Panc1 (cell line): Measurements from ENCODE around the gene ITGBL1. TPM values are rescaled to one million over a fixed set of nuclear protein-coding genes. Genes with fewer than 3 reads are reported as not detected.
A peak's percentile ranks its signal among the peaks of the same experiment; 100 is the strongest.

ENCODE experiments used
- ATAC-seq: fragments of 200-7000 bp; cut with Tn5 transposase; 2 replicates; pipeline ENCODE4 v1.9.1; 2020; ENCODE audit warnings: mild to moderate bottlenecking, moderate library complexity
- BruUV-seq: library from RNA; stranded (reverse); fragments of 400-500 nt; replicated peaks from 2 replicates; lab custom pipeline; 2021; lab: Mats Ljungman, UMichigan
- CTCF ChIA-PET: fragments of 300-600 bp; sonication (Branson Sonifier 250); formaldehyde crosslinking; loops from one replicate; lab custom pipeline; 2022; ENCODE audit warnings: antibody characterized with exemption; lab: Charles Lee
- POLR2A ChIA-PET: fragments of 300-600 bp; sonication (Branson Sonifier 250); formaldehyde crosslinking; loops from one replicate; lab custom pipeline; 2022; ENCODE audit warnings: antibody characterized with exemption; lab: Charles Lee
- DNase-seq: peaks from one replicate; pipeline ENCODE4 v3.0.0-alpha.2; 2010; ENCODE audit warnings: low read depth, low spot score
- H3K27ac ChIP-seq: 2 replicates; pipeline ENCODE4 v1.5.1; 2011; ENCODE audit warnings: mild to moderate bottlenecking, low read length, inconsistent platforms
- H3K27me3 ChIP-seq: fragments of 200-500 bp; sonication (Bioruptor generic); 2 replicates; pipeline ENCODE4 v1.6.0; 2014; ENCODE audit warnings: low read length, inconsistent platforms; ENCODE audit not compliant: control insufficient read depth, insufficient read depth
- H3K36me3 ChIP-seq: fragments of 200-500 bp; sonication (Bioruptor generic); 2 replicates; pipeline ENCODE4 v1.5.1; 2014; ENCODE audit warnings: inconsistent platforms, mild to moderate bottlenecking, low read length, moderate library complexity; ENCODE audit not compliant: control insufficient read depth, insufficient read depth
- H3K4me1 ChIP-seq: 2 replicates; pipeline ENCODE4 v1.5.1; 2011; ENCODE audit warnings: inconsistent platforms, mild to moderate bottlenecking, low read length, moderate library complexity; ENCODE audit not compliant: control insufficient read depth, insufficient read depth
- H3K4me3 ChIP-seq, 2 experiments: 2 replicates each; pipeline ENCODE4 v1.5.1; 2011 to 2012; ENCODE audit warnings: low read depth in 2 of 2, low read length in 2 of 2, mild to moderate bottlenecking in 2 of 2, inconsistent platforms in 1 of 2, moderate library complexity in 1 of 2
- H3K9me3 ChIP-seq: fragments of 200-500 bp; sonication (Bioruptor generic); 2 replicates; pipeline ENCODE4 v1.5.1; 2014; ENCODE audit warnings: low read depth, mild to moderate bottlenecking, inconsistent platforms, low read length, moderate library complexity; ENCODE audit not compliant: control insufficient read depth, insufficient read depth
- CTCF ChIP-seq: fragments of 450-650 bp; IDR thresholded peaks from 2 replicates; pipeline ENCODE4 v1.5.1; 2017; ENCODE audit warnings: mild to moderate bottlenecking
- POLR2AphosphoS5 ChIP-seq: IDR thresholded peaks from 2 replicates; pipeline ENCODE4 v1.6.1; 2012; ENCODE audit warnings: mild to moderate bottlenecking, low read depth, low read length, moderate library complexity
- REST ChIP-seq, 2 experiments: IDR thresholded peaks; 2 replicates each; pipeline ENCODE4 v1.6.1; 2011 to 2012; ENCODE audit warnings: low read depth in 2 of 2, control low read depth in 1 of 2, low read length in 1 of 2, mild to moderate bottlenecking in 1 of 2, moderate library complexity in 1 of 2; ENCODE audit not compliant: insufficient read depth in 1 of 2
- SIN3A ChIP-seq: IDR thresholded peaks from 2 replicates; pipeline ENCODE4 v1.6.1; 2012; ENCODE audit warnings: low read depth, mild to moderate bottlenecking, low read length, moderate library complexity, borderline replicate concordance; ENCODE audit not compliant: insufficient read depth
- TCF7L2 ChIP-seq: IDR thresholded peaks from 2 replicates; pipeline ENCODE4 v1.6.1; 2011; ENCODE audit warnings: mild to moderate bottlenecking, low read depth, low read length, inconsistent platforms
- in situ Hi-C: cut with HindIII; loops from 2 replicates; pipeline ENCODE4 v1.10.0; 2016; ENCODE audit warnings: low sequenced_read_pairs, low pct_unique_long_range_greater_than_20kb
- intact Hi-C: fragments of 100-400 bp; cut with micrococcal nuclease; formaldehyde crosslinking; loops from one replicate; pipeline ENCODE4 v1.10.0; 2022; ENCODE audit not compliant: unreplicated experiment
- total RNA-seq: library from RNA; stranded (reverse); gene quantifications from one replicate; pipeline ENCODE4 v1.2.1, GENCODE V29; 2021; ENCODE audit not compliant: unreplicated experiment

ITGBL1 gene
- total RNA-seq, 1 experiment from 2014 or later, result 14.3 TPM

- intact Hi-C loops (loop anchor here (5.0 kb wide), 1 partner anchor 307 kb away; no protein-coding TSS in a partner anchor), in situ Hi-C loops (no loop called here)
- no peaks in the 10 kb centered on the region for H3K9me3 ChIP-seq
- H3K4me1 ChIP-seq, result peaks cover 32% of the 10 kb centered on the region
- H3K27me3 ChIP-seq, result no peaks in the 10 kb centered on the region
- TSS peak; percentile 71 for BruUV-seq
- ChIA-PET POLR2A (no interaction called here), CTCF (interaction anchor here (0.7 kb wide), 2 partner anchors 79 to 482 kb away, joined by 3 to 6 read pairs; no protein-coding TSS in a partner anchor)
- H3K36me3 ChIP-seq, result no peaks in the 10 kb centered on the region
- peak overlapping the region; percentile 83 for H3K27ac ChIP-seq
- DNase-seq (peak; percentile 27), ATAC-seq (no peak)
- peak overlapping the region; percentile 20 to 56; a peak in 1 of 4 replicates for H3K4me3 ChIP-seq
- no peak for TF ChIP-seq REST (IDR thresholded peaks at IDR 0.05; ENCODE audit: insufficient read depth in 1 of 2, low read depth in 2 of 2, low read length in 1 of 2)
These were observed 2.3 kb downstream of the ITGBL1 start for GRCh38 chr13:101454767-101455166.

- peak; percentile 68 for DNase-seq
- ChIA-PET CTCF (no interaction called here), POLR2A (no interaction called here)
- no peaks in the 10 kb centered on the region for H3K9me3 ChIP-seq
- no peaks in the 10 kb centered on the region for H3K27me3 ChIP-seq
- H3K36me3 ChIP-seq, result no peaks in the 10 kb centered on the region
- H3K4me1 ChIP-seq, result peaks cover 22% of the 10 kb centered on the region
- H3K4me3 ChIP-seq, result 0 out of 4 replicates have a peak overlapping the region, but pooled peaks of 1 of the 2 experiments have one; percentile 8
- intact Hi-C loops (no loop called here), in situ Hi-C loops (no loop called here)
- TF ChIP-seq POLR2AphosphoS5, result no peak
- no peak for TF ChIP-seq TCF7L2
- TF ChIP-seq CTCF, result no peak
- no peak for TF ChIP-seq REST (IDR thresholded peaks at IDR 0.05; ENCODE audit: insufficient read depth in 1 of 2, low read depth in 2 of 2, low read length in 1 of 2)
- TF ChIP-seq SIN3A, result no peak
- peak; percentile 81 for ATAC-seq
- BruUV-seq, result no TSS peak
- peak overlapping the region; percentile 83 for H3K27ac ChIP-seq
These were observed 3.4 kb downstream of the ITGBL1 start for GRCh38 chr13:101455863-101456262.
